H9 (cell line): Measurements from ENCODE around the gene RASSF8. TPM values are rescaled to one million over a fixed set of nuclear protein-coding genes. Genes with fewer than 3 reads are reported as not detected.

Source experiments
- DNase-seq: peaks from one replicate; pipeline ENCODE4 v3.0.0-alpha.2; 2017
- H2AFZ ChIP-seq: one replicate; pipeline ENCODE4 v1.6.1; 2013; ENCODE audit warnings: mild to moderate bottlenecking, low read length, control low read depth, moderate library complexity
- H2AK5ac ChIP-seq: 2 replicates; pipeline ENCODE4 v1.6.1; 2013; ENCODE audit warnings: low read length, control low read depth, mixed read lengths; ENCODE audit not compliant: insufficient read length
- H2BK120ac ChIP-seq: one replicate; pipeline ENCODE4 v1.6.1; 2013; ENCODE audit warnings: low read depth, mild to moderate bottlenecking, low read length, control low read depth, inconsistent platforms; ENCODE audit not compliant: poor library complexity, severe bottlenecking
- H2BK12ac ChIP-seq: 2 replicates; pipeline ENCODE4 v1.6.1; 2013; ENCODE audit warnings: low read length, control low read depth, mixed read lengths, low read depth; ENCODE audit not compliant: insufficient read length
- H2BK15ac ChIP-seq: 2 replicates; pipeline ENCODE4 v1.6.1; 2013; ENCODE audit warnings: low read depth, low read length, control low read depth
- H2BK20ac ChIP-seq: one replicate; pipeline ENCODE4 v1.6.1; 2013; ENCODE audit warnings: low read depth, mild to moderate bottlenecking, low read length, control low read depth, inconsistent platforms; ENCODE audit not compliant: poor library complexity, severe bottlenecking
- H2BK5ac ChIP-seq: 2 replicates; pipeline ENCODE4 v1.6.1; 2013; ENCODE audit warnings: low read length, control low read depth, mixed read lengths; ENCODE audit not compliant: insufficient read length
- H3K14ac ChIP-seq: 2 replicates; pipeline ENCODE4 v1.6.1; 2013; ENCODE audit warnings: low read length, control low read depth; ENCODE audit not compliant: insufficient read depth
- H3K18ac ChIP-seq: 2 replicates; pipeline ENCODE4 v1.6.1; 2013; ENCODE audit warnings: low read depth, mild to moderate bottlenecking, mixed read lengths, low read length, control low read depth; ENCODE audit not compliant: insufficient read length
- H3K23ac ChIP-seq: 2 replicates; pipeline ENCODE4 v1.6.1; 2013; ENCODE audit warnings: low read length, control low read depth, mixed read lengths, low read depth; ENCODE audit not compliant: insufficient read length
- H3K23me2 ChIP-seq: 2 replicates; pipeline ENCODE4 v1.6.1; 2013; ENCODE audit warnings: low read depth, mild to moderate bottlenecking, mixed read lengths, low read length, control low read depth; ENCODE audit not compliant: insufficient read length, poor library complexity, severe bottlenecking
- H3K27ac ChIP-seq: 2 replicates; pipeline ENCODE4 v1.5.1; 2013; ENCODE audit warnings: low read length, control low read depth, mixed read lengths, low read depth; ENCODE audit not compliant: insufficient read length
- H3K27me3 ChIP-seq: 2 replicates; pipeline ENCODE4 v1.6.1; 2013; ENCODE audit warnings: low read length, control low read depth, inconsistent platforms; ENCODE audit not compliant: insufficient read depth
- H3K4ac ChIP-seq: 2 replicates; pipeline ENCODE4 v1.6.1; 2013; ENCODE audit warnings: low read depth, mild to moderate bottlenecking, control low read depth, inconsistent platforms, low read length, moderate library complexity
- H3K4me1 ChIP-seq: 2 replicates; pipeline ENCODE4 v1.6.1; 2013; ENCODE audit warnings: low read length, control low read depth, inconsistent platforms; ENCODE audit not compliant: insufficient read depth
- H3K4me2 ChIP-seq: 2 replicates; pipeline ENCODE4 v1.6.1; 2013; ENCODE audit warnings: low read length, control low read depth, mixed read lengths; ENCODE audit not compliant: insufficient read length, insufficient read depth
- H3K56ac ChIP-seq: 2 replicates; pipeline ENCODE4 v1.6.1; 2013; ENCODE audit warnings: low read depth, mild to moderate bottlenecking, mixed read lengths, low read length, control low read depth; ENCODE audit not compliant: insufficient read length
- H3K79me1 ChIP-seq: 2 replicates; pipeline ENCODE4 v1.6.1; 2013; ENCODE audit warnings: low read depth, mild to moderate bottlenecking, moderate library complexity, low read length, control low read depth, inconsistent platforms; ENCODE audit not compliant: insufficient read depth, poor library complexity, severe bottlenecking
- H3K79me2 ChIP-seq: 2 replicates; pipeline ENCODE4 v1.6.1; 2013; ENCODE audit warnings: low read length, control low read depth, inconsistent platforms; ENCODE audit not compliant: insufficient read depth
- H3K9ac ChIP-seq: 2 replicates; pipeline ENCODE4 v1.6.1; 2013; ENCODE audit warnings: low read length, control low read depth, mixed read lengths; ENCODE audit not compliant: insufficient read length; ENCODE audit errors: extremely low read depth
- H3K9me3 ChIP-seq: one replicate; pipeline ENCODE4 v1.6.1; 2013; ENCODE audit warnings: low read depth, low read length, inconsistent platforms; ENCODE audit not compliant: control insufficient read depth
- H3T11ph ChIP-seq: one replicate; pipeline ENCODE4 v1.6.1; 2013; ENCODE audit warnings: mild to moderate bottlenecking, low read length, control low read depth, inconsistent platforms
- H4K20me1 ChIP-seq: one replicate; pipeline ENCODE4 v1.6.1; 2013; ENCODE audit not compliant: control insufficient read depth, insufficient read length, insufficient read depth
- H4K5ac ChIP-seq: 2 replicates; pipeline ENCODE4 v1.6.1; 2013; ENCODE audit warnings: low read depth, mild to moderate bottlenecking, mixed read lengths, low read length, control low read depth; ENCODE audit not compliant: insufficient read length
- H4K8ac ChIP-seq: replicated peaks from 2 replicates; pipeline ENCODE4 v1.6.1; 2013; ENCODE audit warnings: low read length, control low read depth, mixed read lengths, low read depth; ENCODE audit not compliant: insufficient read length
- H4K91ac ChIP-seq: 2 replicates; pipeline ENCODE4 v1.6.1; 2013; ENCODE audit warnings: low read depth, mild to moderate bottlenecking, moderate library complexity, mixed read lengths, low read length, control low read depth; ENCODE audit not compliant: insufficient read length
- H3K27ac Mint-ChIP-seq, 3 experiments: 2 replicates in 2 of 3; 3 replicates in 1 of 3; pipeline ENCODE4 v1.8.0; 2020 to 2021; ENCODE audit warnings: mixed read lengths in 3 of 3, mild to moderate bottlenecking in 1 of 3, moderate library complexity in 1 of 3
- H3K27me3 Mint-ChIP-seq: 2 replicates; pipeline ENCODE4 v1.8.0; 2021; ENCODE audit warnings: low read depth, mild to moderate bottlenecking, moderate library complexity, mixed read lengths
- H3K36me3 Mint-ChIP-seq, 3 experiments: 2 replicates in 2 of 3; 3 replicates in 1 of 3; pipeline ENCODE4 v1.8.0; 2020 to 2021; ENCODE audit warnings: low read depth in 3 of 3, mixed read lengths in 3 of 3; ENCODE audit not compliant: insufficient read depth in 1 of 3
- H3K4me1 Mint-ChIP-seq, 2 experiments: 2 replicates each; pipeline ENCODE4 v1.8.0; 2020; ENCODE audit warnings: mixed read lengths in 2 of 2
- H3K4me3 Mint-ChIP-seq, 2 experiments: 2 replicates in 1 of 2; 3 replicates in 1 of 2; pipeline ENCODE4 v1.8.0; 2020 to 2021; ENCODE audit warnings: mild to moderate bottlenecking in 2 of 2, mixed read lengths in 2 of 2, moderate library complexity in 1 of 2
- H3K9me3 Mint-ChIP-seq, 2 experiments: 2 replicates in 1 of 2; 3 replicates in 1 of 2; pipeline ENCODE4 v1.8.0; 2020; ENCODE audit warnings: mild to moderate bottlenecking in 2 of 2, mixed read lengths in 2 of 2, moderate library complexity in 1 of 2
- total RNA-seq: library from RNA; stranded (reverse); gene quantifications from 2 replicates; pipeline ENCODE4 v1.2.1, GENCODE V29; 2021
- TF ChIP-seq, protein P1 (sequence below): fragments of 200-600 bp; sonication (generic); conservative IDR thresholded peaks from 3 replicates; pipeline ENCODE4 v1.8.0; 2021; ENCODE audit warnings: antibody characterized with exemption, mild to moderate bottlenecking

The RASSF8 gene
- total RNA-seq, 1 experiment from 2014 or later = 38.8 TPM

DNA sequence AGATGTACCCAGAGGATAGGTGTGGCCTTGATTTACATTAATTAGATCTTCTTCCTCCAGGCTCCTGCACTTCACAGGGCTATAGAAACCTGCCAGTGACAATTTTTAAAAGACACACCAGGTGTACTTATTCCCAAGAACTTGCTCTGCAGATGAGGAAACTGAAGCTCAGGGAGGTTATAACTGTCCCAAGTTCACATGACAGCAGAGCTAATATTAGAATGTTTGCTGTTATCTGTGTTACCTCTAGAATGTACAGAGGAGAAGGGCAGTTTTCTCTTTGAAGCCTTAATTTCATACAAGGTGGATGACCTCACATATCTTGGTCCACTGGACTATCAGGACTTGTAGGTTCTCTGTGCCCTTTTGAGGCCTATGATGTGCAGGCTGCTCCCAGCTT lies 27.7 kb downstream of the RASSF8 start:
- DNase-seq = no peak
- TF ChIP-seq, protein P1, sequence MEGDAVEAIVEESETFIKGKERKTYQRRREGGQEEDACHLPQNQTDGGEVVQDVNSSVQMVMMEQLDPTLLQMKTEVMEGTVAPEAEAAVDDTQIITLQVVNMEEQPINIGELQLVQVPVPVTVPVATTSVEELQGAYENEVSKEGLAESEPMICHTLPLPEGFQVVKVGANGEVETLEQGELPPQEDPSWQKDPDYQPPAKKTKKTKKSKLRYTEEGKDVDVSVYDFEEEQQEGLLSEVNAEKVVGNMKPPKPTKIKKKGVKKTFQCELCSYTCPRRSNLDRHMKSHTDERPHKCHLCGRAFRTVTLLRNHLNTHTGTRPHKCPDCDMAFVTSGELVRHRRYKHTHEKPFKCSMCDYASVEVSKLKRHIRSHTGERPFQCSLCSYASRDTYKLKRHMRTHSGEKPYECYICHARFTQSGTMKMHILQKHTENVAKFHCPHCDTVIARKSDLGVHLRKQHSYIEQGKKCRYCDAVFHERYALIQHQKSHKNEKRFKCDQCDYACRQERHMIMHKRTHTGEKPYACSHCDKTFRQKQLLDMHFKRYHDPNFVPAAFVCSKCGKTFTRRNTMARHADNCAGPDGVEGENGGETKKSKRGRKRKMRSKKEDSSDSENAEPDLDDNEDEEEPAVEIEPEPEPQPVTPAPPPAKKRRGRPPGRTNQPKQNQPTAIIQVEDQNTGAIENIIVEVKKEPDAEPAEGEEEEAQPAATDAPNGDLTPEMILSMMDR = no peak
- Histone ChIP-seq H4K91ac (no peak overlapping the region), H4K5ac (no peak overlapping the region), H2BK15ac (no peak overlapping the region), H2BK5ac (no peak overlapping the region), H3K14ac (no peak overlapping the region), H4K8ac (no peak overlapping the region), H3K23me2 (no peaks in the 10 kb centered on the region), H2BK12ac (no peak overlapping the region), H3K56ac (no peak overlapping the region), H3K4me1 (peaks cover 5% of the 10 kb centered on the region), H3K27ac (no peak overlapping the region), H2BK120ac (no peak overlapping the region), H3K4ac (no peak overlapping the region), H3K79me2 (peaks cover 12% of the 10 kb centered on the region; the same call in 1 of the 2 replicates), H2AFZ (no peak overlapping the region), H3K79me1 (peaks cover 12% of the 10 kb centered on the region), H3K18ac (no peak overlapping the region), H3K9ac (no peak overlapping the region), H3K9me3 (no peaks in the 10 kb centered on the region), H4K20me1 (no peaks in the 10 kb centered on the region), H3K23ac (no peak overlapping the region), H2AK5ac (no peak overlapping the region), H3K27me3 (no peaks in the 10 kb centered on the region), H3T11ph (no peak overlapping the region), H2BK20ac (no peak overlapping the region), H3K4me2 (no peak overlapping the region)
- Mint-ChIP-seq H3K4me1 (peaks cover 30 to 38% of the 10 kb centered on the region in 2 experiments), H3K27me3 (no peaks in the 10 kb centered on the region), H3K36me3 (no peaks in the 10 kb centered on the region), H3K9me3 (no peaks in the 10 kb centered on the region), H3K27ac (peak overlapping the region in 2 of 3 experiments; percentile 41 to 49; a peak in 1 of 7 replicates), H3K4me3 (no peak overlapping the region)
